HG02798 (cell line): Measurements from ENCODE around the gene DDA1.
"Not testable (repeated sequence)": the region's sequence is repeated elsewhere in the genome, so short reads cannot be mapped to it uniquely, and the experiment has no call there.

Source experiments
- ATAC-seq: cut with Tn5 transposase; IDR thresholded peaks from one replicate; pipeline ENCODE4 v1.9.1; 2021; ENCODE audit warnings: mild to moderate bottlenecking; ENCODE audit not compliant: unreplicated experiment, poor library complexity

The DDA1 gene

DNA sequence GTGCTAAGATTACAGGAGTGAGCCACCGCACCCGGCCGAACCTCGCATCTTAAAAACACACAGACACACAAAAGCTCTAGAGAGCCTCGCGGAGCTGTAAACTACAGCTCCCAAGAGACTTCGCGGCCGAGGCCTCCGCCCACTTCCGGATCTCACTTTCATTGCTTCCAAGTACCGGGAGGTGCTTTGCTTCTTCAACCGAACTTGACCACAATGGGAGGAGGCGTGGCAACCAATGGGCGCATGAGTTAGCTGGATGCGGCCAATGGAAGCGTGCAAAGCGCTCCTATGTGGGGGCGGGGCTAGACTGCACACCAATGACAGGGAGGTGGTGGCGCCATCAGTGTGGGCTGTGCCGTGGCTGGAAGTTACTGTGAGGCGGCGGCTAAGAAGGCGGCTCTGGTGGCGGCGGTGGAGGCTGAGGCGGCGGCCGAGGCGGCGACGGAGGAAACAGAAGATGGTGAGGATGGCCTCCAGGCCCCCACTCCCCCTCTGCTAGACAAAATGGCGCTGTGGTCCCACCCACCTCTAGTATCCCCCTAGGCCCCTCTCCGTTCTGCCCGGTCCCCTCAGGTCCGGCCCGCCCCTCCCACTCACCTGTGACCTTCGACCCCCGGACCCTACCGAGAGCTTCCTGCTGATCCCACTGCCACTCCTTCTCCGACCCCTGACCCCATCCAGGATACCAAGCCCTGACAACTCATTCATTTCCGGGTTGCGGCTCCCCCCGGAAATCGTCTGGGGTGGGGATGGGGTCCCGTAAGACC lies at the start of gene DDA1:
TSS of gene DDA1 (plus strand) at position 366 of the 767 bp plus-strand sequence. CDS start at position 458, 92 bp downstream.
- peak; percentile 73 for ATAC-seq

DNA sequence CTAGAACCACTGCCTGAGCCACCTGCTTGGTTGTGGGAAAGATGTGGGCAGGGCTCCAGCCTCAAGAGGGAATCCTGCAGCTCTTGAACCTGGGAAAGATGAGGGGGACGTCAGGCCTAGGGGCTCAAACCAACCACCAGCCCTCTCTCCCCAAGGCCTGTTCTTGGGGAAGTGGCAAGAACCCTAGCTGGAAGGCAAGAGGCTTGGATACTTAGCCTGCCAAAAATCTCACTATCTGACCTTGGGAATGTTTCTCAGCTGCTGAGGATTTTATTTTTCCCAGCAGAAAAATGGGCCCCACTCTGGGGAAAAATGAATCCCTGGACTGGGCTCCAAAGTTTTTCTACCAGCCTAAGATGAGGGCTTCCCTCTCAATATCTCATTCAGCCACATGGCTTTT lies 49.4 kb upstream of the DDA1 start:
- no peak for ATAC-seq

DNA sequence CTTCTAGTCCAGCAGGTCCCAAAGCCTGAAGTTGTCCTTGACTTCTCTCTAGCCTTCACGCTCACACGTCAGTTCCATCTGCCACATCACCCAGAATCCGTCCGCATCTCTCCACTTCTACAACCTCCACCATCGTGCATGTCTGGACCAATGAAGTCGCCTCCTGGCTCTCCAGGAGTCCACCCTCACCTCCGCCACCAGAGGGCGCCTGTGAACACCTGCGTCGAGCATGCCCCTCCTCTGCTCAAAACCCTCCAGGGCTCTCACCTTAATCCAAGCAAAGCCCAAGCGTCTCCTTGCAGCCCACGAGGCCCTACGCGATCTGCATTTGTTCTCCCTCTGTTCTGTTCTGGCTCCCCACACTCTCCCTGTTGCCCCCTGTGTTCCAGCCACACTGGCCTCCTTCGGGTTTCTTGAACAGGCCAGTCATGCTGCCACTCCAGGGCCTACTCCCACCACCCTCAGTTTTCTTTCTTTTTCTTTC lies 48.5 kb upstream of the DDA1 start:
- peak; percentile 85 for ATAC-seq

DNA sequence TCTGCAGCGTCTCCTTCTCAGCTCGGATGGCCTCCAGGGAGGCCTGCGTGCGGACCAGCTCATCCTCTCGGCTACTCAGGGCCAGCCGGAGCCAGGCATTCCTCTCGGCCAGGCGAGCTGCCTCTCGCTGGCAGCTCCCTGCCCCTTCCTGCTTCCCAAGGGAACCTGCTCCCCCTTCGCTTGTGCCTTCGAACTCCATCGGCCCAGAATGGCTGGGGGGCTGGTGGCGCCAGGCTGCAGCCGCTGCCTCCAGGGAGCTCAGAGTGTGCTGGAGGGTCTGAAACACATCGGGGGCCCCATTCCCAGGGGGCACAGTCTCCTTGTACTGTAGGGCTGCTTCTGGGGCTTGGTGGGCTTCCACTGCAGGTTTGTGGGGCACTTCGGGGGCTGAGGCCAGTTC lies 46.8 kb upstream of the DDA1 start:
- ATAC-seq = no peak

DNA sequence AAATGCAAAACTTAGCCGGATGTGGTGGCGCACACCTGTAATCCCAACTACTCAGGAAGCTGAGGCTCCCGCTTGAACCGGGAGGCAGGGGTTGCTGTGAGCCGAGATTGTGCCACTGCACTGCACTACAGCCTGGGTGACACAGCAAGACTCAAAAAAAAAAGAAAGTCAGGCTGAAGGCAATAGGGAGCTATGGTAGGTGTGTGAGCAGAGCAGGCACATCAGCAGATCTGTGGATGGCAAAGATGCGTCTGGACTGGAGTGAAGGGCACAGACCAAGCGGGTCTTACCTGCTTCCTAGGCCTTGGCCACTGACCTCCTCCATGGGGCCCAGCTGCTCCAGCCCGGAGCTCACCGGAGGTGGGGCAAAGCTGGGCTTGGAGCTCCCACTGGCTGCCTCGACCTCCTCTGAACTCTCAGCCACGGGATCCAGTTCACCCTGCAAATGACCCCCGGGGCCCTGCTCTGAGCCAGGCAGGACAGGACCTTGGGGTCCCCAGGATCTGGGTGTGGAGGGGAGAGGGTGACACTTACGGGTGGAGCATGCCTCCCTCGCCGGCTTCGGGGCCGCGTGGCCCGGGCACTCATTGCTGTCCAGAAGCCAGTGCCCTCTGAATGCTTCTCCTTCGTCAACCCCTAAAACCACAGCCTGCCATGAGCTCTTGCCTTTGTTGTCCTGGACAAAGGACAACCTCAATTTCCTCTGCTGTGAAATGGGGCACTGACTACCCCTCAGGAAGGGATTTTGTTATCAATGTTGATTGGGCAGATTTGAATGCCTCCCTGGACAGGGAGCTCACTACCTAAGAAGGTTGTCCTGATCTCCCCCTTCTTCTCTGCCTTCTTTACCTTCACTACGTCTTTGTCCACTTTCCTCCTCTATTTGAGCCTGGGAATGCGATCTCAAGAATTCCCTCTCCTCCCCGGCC lies 45.4 kb upstream of the DDA1 start:
- no peak for ATAC-seq

DNA sequence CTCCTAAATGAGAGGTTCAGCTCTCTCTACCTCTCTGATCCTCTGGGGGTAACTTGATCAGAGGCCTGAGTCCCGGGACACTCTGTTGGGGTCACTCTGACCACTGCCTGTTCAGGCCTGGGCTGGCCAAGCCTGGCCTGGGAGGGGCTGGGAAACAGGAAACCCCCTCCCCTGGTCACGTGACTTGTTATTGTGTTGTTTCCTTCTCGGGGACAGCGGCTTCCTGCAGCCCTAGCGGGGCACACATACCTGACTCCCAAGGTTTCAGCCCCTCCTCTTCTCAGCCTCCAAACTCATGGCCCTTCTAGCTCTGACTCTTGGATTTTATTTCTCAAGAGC lies 44.8 kb upstream of the DDA1 start, which contains the start of gene USHBP1:
TSS of gene USHBP1 (minus strand) at position 105 of the 339 bp plus-strand sequence. CDS start 446 bp downstream, outside the sequence.
- ATAC-seq = no peak

DNA sequence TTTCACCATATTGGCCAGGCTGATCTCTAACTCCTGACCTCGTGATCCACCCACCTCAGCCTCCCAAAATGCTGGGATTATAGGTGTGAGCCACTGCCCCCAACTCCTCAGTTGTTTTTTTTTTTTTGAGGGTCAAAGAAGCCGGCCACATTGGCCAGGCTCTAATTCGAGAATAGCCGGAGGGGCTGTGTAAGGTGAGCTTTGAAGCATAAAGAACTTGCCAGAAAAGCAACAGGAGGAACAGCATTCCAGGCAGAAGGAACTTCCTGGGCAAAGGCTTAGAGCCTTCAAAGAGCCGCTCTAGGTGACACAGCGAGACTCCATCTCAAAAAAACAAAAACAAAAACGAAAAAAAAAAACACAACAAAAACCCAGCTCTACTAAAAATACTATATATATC lies 43.3 kb upstream of the DDA1 start:
- no peak for ATAC-seq

DNA sequence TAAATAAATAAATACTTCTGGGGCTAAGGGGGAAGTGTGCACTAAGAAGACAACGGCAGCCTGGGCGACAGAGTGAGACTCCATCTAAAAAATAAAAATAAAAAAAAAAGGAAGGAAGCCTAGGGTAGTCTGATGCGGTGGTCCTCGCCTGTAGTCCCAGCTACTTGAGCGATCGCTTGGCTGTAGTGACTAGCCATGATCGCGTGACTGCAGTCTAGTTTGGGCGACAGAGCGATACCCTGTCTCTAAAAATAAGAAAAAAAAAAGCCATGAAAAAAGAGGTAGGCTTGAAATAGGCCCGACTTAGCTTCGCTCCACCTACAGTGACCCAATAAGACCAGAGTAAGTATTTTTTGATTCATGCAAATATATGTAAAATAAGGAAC lies 42.8 kb upstream of the DDA1 start:
- ATAC-seq = no peak

DNA sequence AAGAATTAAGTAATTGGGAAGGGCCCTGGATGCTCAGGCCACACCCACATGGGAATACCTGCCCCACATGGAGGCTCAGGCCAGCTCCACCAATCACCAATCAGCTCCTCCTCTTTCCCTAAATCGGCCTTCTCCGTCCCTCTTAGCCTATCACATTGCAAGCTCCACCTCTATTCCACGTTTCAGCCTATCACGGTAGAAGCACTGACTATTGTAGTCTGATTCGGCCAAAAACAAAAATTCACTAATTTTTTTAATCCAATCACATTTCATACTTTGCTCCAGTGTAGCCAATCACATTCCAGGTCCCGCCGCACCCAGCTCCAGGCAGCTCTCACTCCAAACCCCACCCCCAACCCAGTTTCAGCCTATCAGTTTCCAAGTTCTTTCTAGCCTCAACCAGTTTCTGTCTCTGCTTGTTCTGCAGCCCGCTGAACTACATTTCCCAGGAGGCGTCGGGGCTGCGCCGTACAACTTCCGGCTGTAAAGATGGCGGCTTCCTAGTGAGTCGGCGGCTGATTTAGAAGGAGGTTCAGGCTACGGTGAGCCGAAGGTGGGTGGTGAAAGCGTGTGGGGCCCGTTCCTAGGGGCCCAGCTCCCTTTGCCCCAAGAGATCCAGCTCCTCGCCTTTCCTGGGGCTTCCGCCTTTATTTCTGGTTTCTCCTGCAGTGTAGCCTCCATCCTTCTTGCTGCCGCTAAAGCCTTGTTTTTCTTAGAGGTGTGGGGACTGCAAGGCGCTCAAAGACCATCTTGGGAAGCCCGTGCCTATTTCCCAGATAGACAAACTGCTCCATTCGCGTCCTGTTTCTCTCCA lies 42.2 kb upstream of the DDA1 start, which contains the start of gene BABAM1:
TSS of gene BABAM1 (plus strand) at position 469 of the 814 bp plus-strand sequence. CDS start 1,364 bp downstream, outside the sequence.
- ATAC-seq = peak; percentile 94

DNA sequence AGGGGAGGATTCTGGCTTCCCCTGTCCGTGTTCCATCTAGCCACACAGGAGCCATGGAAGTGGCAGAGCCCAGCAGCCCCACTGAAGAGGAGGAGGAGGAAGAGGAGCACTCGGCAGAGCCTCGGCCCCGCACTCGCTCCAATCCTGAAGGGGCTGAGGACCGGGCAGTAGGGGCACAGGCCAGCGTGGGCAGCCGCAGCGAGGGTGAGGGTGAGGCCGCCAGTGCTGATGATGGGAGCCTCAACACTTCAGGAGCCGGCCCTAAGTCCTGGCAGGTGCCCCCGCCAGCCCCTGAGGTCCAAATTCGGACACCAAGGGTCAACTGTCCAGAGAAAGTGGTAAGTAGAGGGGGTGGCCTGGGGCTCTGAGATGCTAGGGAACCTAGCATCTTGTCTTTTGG lies 40.6 kb upstream of the DDA1 start:
- no peak for ATAC-seq

DNA sequence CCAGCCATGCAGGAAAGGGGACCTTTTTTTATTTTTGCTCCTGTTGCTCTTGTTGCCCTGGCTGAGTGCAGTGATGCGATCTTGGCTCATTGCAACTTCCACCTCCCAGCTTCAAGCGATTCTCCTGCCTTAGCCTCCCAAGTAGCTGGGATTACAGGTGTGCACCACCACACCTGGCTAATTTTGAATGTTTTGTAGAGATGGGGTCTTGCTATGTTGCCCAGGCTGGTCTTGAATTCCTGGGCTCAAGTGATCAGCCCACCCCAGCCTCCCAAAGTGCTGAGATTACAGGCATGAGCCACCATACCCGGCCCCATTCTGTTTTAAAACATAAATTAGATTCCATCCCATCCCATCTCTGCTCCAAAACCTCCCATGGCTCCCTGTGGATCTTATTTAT lies 34.5 kb upstream of the DDA1 start:
- ATAC-seq = not testable (repeated sequence)

DNA sequence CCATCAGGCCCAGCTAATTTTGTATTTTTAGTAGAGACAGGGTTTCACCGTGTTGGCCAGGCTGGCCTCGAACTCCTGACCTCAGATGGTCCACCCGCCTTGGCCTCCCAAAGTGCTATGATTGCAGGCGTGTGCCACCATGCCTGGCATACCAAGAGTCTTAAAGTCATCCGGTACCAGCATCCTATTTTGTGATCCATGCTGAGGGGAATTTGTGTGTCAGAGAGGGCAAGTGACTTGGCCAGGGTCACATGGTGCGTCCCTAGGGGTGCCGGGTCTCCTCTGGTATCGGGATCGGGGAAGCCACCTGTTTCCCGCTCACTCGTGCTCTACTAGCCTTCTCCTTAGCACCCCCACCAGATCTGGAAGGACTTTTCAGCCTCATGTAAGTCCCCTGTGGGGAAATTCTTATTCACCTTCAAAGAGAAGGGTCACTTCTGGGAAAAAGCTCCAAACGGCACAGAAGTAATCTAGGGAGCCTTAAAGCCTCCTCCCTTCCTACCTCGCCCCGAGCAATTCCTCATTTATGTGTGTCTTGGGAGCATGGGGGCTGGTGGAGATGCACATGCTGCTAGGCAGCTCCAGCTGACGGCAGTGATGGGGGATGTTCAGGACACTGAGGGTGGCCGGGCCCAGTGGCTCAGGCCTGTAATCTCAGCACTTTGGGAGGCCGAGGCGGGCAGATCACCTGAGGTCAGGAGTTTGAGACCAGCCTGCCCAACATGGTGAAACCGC lies 33.8 kb upstream of the DDA1 start:
- no peak for ATAC-seq

DNA sequence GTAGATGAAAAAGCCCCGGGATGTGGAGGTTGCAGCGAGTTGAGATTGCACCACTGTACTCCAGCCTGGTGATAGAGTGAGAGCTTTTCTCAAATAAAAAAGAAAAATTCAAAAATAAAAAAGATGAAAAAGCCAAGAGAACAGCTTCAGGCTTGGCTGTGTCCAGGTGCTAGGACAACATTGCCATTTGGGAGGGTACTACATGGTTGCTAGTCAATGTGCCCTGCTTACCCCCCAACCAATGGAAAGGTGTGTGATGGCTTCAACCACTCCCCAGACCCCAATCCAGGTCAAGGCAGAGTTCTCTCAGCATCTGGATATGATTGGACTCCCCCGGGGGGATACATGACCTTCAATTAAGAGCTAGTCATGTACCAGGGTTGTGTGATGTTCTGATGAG lies 29.9 kb upstream of the DDA1 start:
- ATAC-seq = no peak

DNA sequence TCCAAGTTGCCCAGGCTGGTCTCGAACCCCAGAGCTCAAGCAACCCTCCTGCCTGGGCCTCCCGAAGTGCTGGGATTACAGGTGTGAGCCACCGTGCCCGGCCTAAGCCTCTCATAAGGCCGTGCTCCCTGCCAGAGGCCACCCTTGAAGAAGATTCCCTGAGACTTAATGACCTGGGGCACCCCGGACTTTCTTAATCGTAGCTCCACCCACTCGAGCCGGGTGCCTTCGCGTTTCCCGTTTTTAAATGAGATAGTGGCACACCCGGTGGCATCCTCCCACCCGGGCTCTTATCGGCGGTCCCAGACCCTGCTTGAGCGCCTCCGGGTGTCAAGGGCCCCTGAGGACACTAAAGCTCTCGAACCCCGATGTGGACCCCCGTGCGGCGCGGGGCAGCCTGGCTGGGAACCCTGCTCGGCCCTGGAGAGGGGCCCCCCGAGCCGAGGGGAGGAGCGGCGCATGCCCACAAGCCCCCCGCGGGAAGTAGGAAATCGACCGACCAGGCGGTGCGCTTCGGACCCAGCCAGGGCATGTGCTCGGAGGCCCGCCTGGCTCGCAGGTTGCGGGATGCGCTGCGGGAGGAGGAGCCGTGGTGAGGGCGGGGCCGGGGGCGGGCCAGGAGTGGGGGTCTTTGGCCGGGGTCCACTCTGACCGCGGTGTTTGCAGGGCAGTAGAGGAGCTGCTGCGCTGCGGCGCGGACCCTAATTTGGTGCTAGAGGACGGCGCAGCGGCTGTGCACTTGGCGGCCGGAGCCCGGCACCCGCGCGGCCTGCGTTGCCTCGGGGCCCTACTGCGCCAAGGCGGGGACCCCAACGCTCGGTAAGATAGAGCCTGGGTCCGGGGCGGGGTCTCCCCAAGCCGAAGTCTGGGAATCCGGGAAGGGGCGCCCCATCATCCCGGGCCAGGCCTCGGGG lies 27.7 kb upstream of the DDA1 start, which contains the start of gene ANKLE1:
TSS of gene ANKLE1 (plus strand) at position 511 of the 914 bp plus-strand sequence. CDS start at position 531, 20 bp downstream.
- peak; percentile 36 for ATAC-seq

DNA sequence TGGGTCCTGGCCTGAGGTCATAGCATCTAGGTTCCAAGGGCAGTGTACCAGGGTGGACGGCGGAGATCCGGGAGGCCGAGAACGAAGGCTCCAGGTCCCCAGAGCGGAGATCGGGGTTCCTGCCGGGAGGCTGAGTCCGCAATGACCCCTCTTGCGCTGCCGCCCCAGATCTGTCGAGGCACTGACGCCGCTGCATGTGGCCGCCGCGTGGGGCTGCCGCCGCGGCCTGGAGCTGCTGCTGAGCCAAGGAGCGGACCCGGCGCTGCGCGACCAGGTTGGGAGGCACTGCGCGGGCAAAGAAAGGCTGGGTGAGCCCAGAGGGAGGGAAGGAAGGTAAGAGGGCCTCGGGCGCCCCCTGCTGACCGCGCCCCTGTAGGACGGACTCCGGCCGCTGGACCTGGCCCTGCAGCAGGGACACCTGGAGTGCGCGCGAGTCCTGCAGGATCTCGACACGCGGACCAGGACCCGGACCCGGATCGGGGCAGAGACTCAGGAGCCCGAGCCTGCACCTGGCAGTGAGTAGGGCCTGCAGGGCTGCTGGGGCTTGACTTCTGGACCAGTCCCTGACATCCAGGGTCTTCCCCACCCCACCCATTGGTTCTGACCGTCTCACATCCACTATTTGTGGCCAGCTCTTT lies 26.8 kb upstream of the DDA1 start:
- ATAC-seq = peak; percentile 75

DNA sequence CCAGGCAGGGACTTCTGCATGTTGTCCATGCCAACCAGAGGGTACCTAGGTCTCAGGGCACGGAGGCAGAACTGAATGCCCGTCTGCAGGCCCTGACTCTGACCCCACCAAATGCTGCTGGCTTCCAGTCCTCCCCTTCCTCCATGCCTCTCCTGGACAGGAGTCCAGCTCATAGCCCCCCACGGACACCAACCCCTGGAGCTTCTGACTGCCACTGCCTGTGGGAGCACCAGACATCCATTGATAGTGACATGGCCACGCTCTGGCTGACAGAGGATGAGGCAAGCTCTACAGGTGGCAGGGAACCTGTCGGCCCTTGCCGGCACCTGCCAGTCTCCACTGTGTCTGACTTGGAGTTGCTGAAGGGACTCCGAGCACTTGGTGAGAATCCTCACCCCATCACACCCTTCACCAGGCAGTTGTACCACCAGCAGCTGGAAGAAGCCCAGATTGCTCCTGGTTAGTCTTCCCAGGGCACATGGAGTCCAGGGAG lies 25.8 kb upstream of the DDA1 start:
- no peak for ATAC-seq

DNA sequence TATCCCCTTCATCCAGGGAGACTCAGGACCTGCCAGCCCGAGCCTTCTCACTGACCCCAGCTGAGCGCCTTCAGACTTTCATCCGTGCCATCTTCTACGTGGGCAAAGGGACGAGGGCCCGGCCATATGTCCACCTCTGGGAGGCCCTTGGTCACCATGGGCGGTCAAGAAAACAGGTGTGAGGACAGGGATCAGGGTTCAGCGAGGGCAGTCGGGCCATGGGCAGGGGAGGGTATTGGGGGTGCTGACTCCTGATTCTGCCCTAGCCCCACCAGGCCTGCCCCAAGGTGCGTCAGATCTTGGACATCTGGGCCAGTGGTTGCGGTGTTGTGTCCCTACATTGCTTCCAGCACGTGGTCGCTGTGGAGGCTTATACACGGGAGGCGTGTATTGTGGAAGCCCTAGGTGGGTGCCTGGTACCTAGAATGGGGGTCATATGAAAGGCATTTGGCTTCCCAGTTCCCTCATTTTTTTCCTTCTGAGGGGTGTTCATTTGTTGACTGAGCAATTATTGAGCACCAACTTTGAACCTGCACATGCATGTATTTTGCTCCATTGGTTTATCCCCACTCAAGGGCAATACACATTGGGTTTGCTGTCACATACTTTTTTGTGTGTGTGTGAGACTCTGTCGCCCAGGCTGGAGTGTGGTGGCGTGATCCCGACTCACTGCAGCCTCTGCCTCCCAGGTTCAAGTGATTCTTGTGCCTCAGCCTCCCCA lies 23.8 kb upstream of the DDA1 start:
- no peak for ATAC-seq
